HEK293 (cell line): Measurements from ENCODE around the gene SPRED3.

Source experiments
- CTCF ChIA-PET: fragments of 350-600 bp; formaldehyde crosslinking; extraction: SDS; loops from one replicate; lab custom pipeline; 2021; ENCODE audit warnings: antibody characterized with exemption; lab: Yijun Ruan, JAX
- POLR2A ChIA-PET: fragments of 300-600 bp; formaldehyde crosslinking; extraction: SDS; loops from one replicate; lab custom pipeline; 2020; ENCODE audit warnings: antibody characterized with exemption, inconsistent platforms; lab: Yijun Ruan, JAX
- H3K27ac ChIP-seq: fragments of 200-500 bp; sonication (Bioruptor generic); 2 replicates; pipeline ENCODE4 v1.5.1; 2014; ENCODE audit warnings: low read depth, low read length, control low read depth, inconsistent platforms; ENCODE audit errors: extremely low read depth
- H3K36me3 ChIP-seq, 2 experiments: fragments of 200-500 bp in 1 of 2; sonication (Bioruptor generic) in 1 of 2; 1 replicate in 1 of 2; 2 replicates in 1 of 2; pipeline ENCODE4 v1.5.1; 2014 to 2017; ENCODE audit warnings: inconsistent platforms in 2 of 2, low read length in 2 of 2; ENCODE audit not compliant: control insufficient read depth in 2 of 2, insufficient read depth in 1 of 2
- H3K4me1 ChIP-seq: fragments of 200-500 bp; sonication (Bioruptor generic); 2 replicates; pipeline ENCODE4 v1.5.1; 2014; ENCODE audit warnings: mild to moderate bottlenecking, low read length, inconsistent platforms; ENCODE audit not compliant: control insufficient read depth, insufficient read depth
- H3K4me3 ChIP-seq: 2 replicates; pipeline ENCODE4 v1.5.1; 2011; ENCODE audit warnings: low read depth, mild to moderate bottlenecking, control low read depth, low read length, moderate library complexity
- H3K9me3 ChIP-seq: fragments of 200-500 bp; sonication (Bioruptor generic); 2 replicates; pipeline ENCODE4 v1.5.1; 2014; ENCODE audit warnings: low read depth, low read length, inconsistent platforms; ENCODE audit not compliant: control insufficient read depth, insufficient read depth
- KLF1 ChIP-seq: fragments of 450-650 bp; formaldehyde crosslinking; IDR thresholded peaks from 2 replicates; pipeline ENCODE4 v1.5.1; 2016; ENCODE audit warnings: missing biosample characterization, missing genetic modification characterization
- REPIN1 ChIP-seq: fragments of 450-650 bp; formaldehyde crosslinking; IDR thresholded peaks from 2 replicates; pipeline ENCODE4 v1.5.1; 2017; ENCODE audit warnings: missing biosample characterization, missing genetic modification characterization, low read depth
- SALL2 ChIP-seq: fragments of 450-650 bp; formaldehyde crosslinking; IDR thresholded peaks from 2 replicates; pipeline ENCODE4 v1.5.0; 2017; ENCODE audit warnings: missing biosample characterization, mild to moderate bottlenecking, missing genetic modification characterization, borderline replicate concordance
- SP7 ChIP-seq: fragments of 450-650 bp; formaldehyde crosslinking; IDR thresholded peaks from 2 replicates; pipeline ENCODE4 v1.5.1; 2016; ENCODE audit warnings: missing biosample characterization, missing genetic modification characterization
- ZEB2 ChIP-seq: fragments of 450-650 bp; formaldehyde crosslinking; IDR thresholded peaks from 2 replicates; pipeline ENCODE4 v1.5.1; 2016; ENCODE audit warnings: missing biosample characterization, missing genetic modification characterization
- ZFP41 ChIP-seq: fragments of 450-650 bp; formaldehyde crosslinking; IDR thresholded peaks from 2 replicates; pipeline ENCODE4 v1.5.1; 2016; ENCODE audit warnings: missing biosample characterization, missing genetic modification characterization, borderline replicate concordance
- ZNF133 ChIP-seq: fragments of 450-650 bp; formaldehyde crosslinking; IDR thresholded peaks from 2 replicates; pipeline ENCODE4 v1.5.1; 2016; ENCODE audit warnings: missing biosample characterization, missing genetic modification characterization
- ZNF211 ChIP-seq: fragments of 450-650 bp; formaldehyde crosslinking; IDR thresholded peaks from 2 replicates; pipeline ENCODE4 v1.5.1; 2016; ENCODE audit warnings: low read depth, missing biosample characterization, missing genetic modification characterization
- ZNF239 ChIP-seq: fragments of 450-650 bp; formaldehyde crosslinking; IDR thresholded peaks from 2 replicates; pipeline ENCODE4 v1.5.1; 2016; ENCODE audit warnings: missing biosample characterization, missing genetic modification characterization
- ZNF660 ChIP-seq: fragments of 450-650 bp; IDR thresholded peaks from 2 replicates; pipeline ENCODE4 v1.5.1; 2018; ENCODE audit warnings: missing biosample characterization, mild to moderate bottlenecking, missing genetic modification characterization
- ZNF677 ChIP-seq: fragments of 450-650 bp; IDR thresholded peaks from 2 replicates; pipeline ENCODE4 v1.5.0; 2018; ENCODE audit warnings: missing biosample characterization, mild to moderate bottlenecking, missing genetic modification characterization, moderate library complexity
- ZNF707 ChIP-seq: fragments of 450-650 bp; formaldehyde crosslinking; IDR thresholded peaks from 2 replicates; pipeline ENCODE4 v1.5.1; 2016; ENCODE audit warnings: missing biosample characterization, missing genetic modification characterization
- ZNF747 ChIP-seq: fragments of 450-650 bp; formaldehyde crosslinking; IDR thresholded peaks from 2 replicates; pipeline ENCODE4 v1.5.1; 2016; ENCODE audit warnings: missing biosample characterization, missing genetic modification characterization
- ZSCAN30 ChIP-seq: fragments of 450-650 bp; IDR thresholded peaks from 2 replicates; pipeline ENCODE4 v1.5.1; 2018; ENCODE audit warnings: missing biosample characterization, mild to moderate bottlenecking, missing genetic modification characterization, moderate library complexity
- TF ChIP-seq, protein P1 (sequence below): sonication (generic); formaldehyde crosslinking; IDR thresholded peaks from 2 replicates; pipeline ENCODE4 v1.8.1; 2022; ENCODE audit warnings: mild to moderate bottlenecking, moderate library complexity, missing genetic modification reagents
- TF ChIP-seq, protein P2 (sequence below): fragments of 450-650 bp; formaldehyde crosslinking; IDR thresholded peaks from 2 replicates; pipeline ENCODE4 v1.5.1; 2016; ENCODE audit warnings: missing biosample characterization, missing genetic modification characterization
- TF ChIP-seq, protein P3 (sequence below): fragments of 450-650 bp; formaldehyde crosslinking; IDR thresholded peaks from 2 replicates; pipeline ENCODE4 v1.5.1; 2016; ENCODE audit warnings: missing biosample characterization, missing genetic modification characterization

Gene SPRED3

DNA sequence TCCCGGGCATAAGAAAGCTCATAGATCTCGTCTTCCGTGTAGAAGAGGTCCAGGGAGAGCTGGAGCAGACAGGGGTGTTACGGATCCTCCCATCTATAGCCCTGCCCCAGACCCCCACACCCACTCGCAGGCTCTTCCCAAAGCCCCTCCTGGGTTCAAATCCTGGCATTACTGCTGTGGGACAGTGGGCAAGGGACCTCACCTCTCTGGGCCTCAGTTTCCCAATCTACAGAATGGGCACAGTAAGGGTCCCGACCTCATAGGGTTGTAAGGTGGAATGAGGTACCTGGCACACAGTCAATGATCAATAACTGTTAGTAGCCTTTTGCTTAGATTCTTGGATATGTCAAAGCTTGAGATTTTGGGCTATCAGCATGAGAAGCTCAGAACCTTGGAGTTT is 24.9 kb downstream of the SPRED3 start (continued):
- TF ChIP-seq, protein P1, sequence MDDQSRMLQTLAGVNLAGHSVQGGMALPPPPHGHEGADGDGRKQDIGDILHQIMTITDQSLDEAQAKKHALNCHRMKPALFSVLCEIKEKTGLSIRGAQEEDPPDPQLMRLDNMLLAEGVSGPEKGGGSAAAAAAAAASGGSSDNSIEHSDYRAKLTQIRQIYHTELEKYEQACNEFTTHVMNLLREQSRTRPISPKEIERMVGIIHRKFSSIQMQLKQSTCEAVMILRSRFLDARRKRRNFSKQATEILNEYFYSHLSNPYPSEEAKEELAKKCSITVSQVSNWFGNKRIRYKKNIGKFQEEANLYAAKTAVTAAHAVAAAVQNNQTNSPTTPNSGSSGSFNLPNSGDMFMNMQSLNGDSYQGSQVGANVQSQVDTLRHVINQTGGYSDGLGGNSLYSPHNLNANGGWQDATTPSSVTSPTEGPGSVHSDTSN: no peak
- TF ChIP-seq, protein P2, sequence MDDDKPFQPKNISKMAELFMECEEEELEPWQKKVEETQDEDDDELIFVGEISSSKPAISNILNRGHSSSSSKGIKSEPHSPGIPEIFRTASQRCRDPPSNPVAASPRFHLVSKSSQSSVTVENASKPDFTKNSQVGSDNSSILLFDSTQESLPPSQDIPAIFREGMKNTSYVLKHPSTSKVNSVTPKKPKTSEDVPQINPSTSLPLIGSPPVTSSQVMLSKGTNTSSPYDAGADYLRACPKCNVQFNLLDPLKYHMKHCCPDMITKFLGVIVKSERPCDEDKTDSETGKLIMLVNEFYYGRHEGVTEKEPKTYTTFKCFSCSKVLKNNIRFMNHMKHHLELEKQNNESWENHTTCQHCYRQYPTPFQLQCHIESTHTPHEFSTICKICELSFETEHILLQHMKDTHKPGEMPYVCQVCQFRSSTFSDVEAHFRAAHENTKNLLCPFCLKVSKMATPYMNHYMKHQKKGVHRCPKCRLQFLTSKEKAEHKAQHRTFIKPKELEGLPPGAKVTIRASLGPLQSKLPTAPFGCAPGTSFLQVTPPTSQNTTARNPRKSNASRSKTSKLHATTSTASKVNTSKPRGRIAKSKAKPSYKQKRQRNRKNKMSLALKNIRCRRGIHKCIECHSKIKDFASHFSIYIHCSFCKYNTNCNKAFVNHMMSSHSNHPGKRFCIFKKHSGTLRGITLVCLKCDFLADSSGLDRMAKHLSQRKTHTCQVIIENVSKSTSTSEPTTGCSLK (tag by site-specific recombination): no peak

DNA sequence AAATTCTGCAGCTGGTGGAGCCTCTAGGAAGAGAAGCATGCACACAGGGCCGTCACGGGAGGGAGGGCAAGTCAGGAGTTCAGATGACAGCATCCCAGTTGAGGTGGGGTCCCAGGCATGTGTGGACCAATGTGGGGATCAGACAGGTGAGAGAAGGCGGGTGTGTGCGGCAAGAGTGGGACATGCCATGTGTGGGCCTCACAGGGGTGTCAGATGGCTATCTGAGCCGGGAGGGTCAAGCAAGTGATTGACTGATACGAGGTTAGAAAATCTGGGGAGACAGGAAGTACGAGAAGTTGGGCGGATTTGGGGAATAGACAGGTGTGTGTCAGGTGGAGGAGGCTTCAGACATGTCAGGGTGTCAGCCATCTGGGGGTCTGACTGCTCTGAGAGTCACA is 28.6 kb downstream of the SPRED3 start:
- CTCF ChIA-PET: interaction anchor here (0.6 to 3.4 kb wide), 3 partner anchors 14 to 107 kb away, joined by 3 to 32 read pairs (median 3); partner anchors contain the start of gene FAM98C
- Histone ChIP-seq H3K27ac (no peak overlapping the region), H3K4me3 (no peak overlapping the region), H3K4me1 (peaks cover 11% of the 10 kb centered on the region), H3K9me3 (no peaks in the 10 kb centered on the region), H3K36me3 (no peaks in the 10 kb centered on the region)
- POLR2A ChIA-PET: interaction anchor here (0.6 to 0.7 kb wide), 2 partner anchors 15 to 415 kb away, joined by 3 to 4 read pairs; partner anchors contain the start of gene FAM98C
- TF ChIP-seq SP7: no peak
- TF ChIP-seq SALL2 (tag by site-specific recombination): 0 out of 2 replicates have a peak, but pooled peaks have one; percentile 43
- TF ChIP-seq REPIN1 (tag by site-specific recombination): no peak
- TF ChIP-seq ZNF133: no peak
- TF ChIP-seq ZNF211 (tag by site-specific recombination): no peak
- 0 out of 2 replicates have a peak, but pooled peaks have one; percentile 14 for TF ChIP-seq ZEB2 (tag by site-specific recombination)
- TF ChIP-seq ZNF747 (tag by site-specific recombination): 0 out of 2 replicates have a peak, but pooled peaks have one; percentile 54
- TF ChIP-seq ZSCAN30 (tag by site-specific recombination): no peak
- TF ChIP-seq KLF1 (tag by site-specific recombination): no peak
- TF ChIP-seq ZNF660 (tag by site-specific recombination): no peak
- 0 out of 2 replicates have a peak, but pooled peaks have one; percentile 26 for TF ChIP-seq ZFP41 (tag by site-specific recombination)
- no peak for TF ChIP-seq ZNF677 (tag by site-specific recombination)
- TF ChIP-seq, protein P3, sequence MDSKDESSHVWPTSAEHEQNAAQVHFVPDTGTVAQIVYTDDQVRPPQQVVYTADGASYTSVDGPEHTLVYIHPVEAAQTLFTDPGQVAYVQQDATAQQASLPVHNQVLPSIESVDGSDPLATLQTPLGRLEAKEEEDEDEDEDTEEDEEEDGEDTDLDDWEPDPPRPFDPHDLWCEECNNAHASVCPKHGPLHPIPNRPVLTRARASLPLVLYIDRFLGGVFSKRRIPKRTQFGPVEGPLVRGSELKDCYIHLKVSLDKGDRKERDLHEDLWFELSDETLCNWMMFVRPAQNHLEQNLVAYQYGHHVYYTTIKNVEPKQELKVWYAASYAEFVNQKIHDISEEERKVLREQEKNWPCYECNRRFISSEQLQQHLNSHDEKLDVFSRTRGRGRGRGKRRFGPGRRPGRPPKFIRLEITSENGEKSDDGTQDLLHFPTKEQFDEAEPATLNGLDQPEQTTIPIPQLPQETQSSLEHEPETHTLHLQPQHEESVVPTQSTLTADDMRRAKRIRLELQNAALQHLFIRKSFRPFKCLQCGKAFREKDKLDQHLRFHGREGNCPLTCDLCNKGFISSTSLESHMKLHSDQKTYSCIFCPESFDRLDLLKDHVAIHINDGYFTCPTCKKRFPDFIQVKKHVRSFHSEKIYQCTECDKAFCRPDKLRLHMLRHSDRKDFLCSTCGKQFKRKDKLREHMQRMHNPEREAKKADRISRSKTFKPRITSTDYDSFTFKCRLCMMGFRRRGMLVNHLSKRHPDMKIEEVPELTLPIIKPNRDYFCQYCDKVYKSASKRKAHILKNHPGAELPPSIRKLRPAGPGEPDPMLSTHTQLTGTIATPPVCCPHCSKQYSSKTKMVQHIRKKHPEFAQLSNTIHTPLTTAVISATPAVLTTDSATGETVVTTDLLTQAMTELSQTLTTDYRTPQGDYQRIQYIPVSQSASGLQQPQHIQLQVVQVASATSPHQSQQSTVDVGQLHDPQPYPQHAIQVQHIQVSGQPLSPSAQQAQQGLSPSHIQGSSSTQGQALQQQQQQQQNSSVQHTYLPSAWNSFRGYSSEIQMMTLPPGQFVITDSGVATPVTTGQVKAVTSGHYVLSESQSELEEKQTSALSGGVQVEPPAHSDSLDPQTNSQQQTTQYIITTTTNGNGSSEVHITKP (tag by site-specific recombination): peak; percentile 53
- no peak for TF ChIP-seq ZNF707
- TF ChIP-seq ZNF239 (tag by site-specific recombination): no peak
